ENCODE results near the gene INPP5J.
A peak's percentile ranks its signal among the peaks of the same experiment; 100 is the strongest.
"Not testable (repeated sequence)": the region's sequence is repeated elsewhere in the genome, so short reads cannot be mapped to it uniquely, and the experiment has no call there.

INPP5J gene, protein sequence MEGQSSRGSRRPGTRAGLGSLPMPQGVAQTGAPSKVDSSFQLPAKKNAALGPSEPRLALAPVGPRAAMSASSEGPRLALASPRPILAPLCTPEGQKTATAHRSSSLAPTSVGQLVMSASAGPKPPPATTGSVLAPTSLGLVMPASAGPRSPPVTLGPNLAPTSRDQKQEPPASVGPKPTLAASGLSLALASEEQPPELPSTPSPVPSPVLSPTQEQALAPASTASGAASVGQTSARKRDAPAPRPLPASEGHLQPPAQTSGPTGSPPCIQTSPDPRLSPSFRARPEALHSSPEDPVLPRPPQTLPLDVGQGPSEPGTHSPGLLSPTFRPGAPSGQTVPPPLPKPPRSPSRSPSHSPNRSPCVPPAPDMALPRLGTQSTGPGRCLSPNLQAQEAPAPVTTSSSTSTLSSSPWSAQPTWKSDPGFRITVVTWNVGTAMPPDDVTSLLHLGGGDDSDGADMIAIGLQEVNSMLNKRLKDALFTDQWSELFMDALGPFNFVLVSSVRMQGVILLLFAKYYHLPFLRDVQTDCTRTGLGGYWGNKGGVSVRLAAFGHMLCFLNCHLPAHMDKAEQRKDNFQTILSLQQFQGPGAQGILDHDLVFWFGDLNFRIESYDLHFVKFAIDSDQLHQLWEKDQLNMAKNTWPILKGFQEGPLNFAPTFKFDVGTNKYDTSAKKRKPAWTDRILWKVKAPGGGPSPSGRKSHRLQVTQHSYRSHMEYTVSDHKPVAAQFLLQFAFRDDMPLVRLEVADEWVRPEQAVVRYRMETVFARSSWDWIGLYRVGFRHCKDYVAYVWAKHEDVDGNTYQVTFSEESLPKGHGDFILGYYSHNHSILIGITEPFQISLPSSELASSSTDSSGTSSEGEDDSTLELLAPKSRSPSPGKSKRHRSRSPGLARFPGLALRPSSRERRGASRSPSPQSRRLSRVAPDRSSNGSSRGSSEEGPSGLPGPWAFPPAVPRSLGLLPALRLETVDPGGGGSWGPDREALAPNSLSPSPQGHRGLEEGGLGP

DNA sequence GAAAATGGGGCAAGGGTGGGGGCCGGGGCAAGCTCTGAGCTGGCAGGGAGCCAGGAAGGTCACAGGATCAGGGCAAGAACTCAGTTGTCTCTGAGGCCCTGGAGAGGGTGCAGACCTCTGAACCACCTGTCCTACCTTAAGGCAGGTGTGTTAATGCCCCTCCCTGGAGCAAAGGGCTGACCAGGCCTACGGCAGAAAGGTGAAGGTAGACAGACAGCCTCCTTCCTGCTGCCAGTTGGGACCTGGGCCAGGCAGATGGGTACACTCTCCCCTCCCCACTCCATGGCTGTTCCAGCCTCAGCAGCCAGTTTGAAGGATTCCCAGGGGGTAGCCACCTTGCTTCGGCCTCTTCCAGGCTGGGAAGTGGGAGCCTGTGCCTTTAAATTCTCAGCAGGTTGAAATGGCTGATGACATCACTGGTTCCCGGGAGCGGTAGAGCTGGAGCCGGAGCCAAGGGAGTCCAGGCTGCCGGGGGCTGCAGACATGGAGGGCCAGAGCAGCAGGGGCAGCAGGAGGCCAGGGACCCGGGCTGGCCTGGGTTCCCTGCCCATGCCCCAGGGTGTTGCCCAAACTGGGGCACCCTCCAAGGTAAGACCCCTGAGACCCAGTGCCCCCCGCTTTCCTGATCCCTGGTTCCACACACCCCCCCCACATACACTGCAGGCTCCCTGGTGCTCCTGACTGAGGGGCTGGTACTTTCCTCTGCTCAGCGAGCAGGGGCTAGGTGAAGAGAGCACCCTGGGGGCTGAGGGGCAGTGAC lies at the start of gene INPP5J:
Gene INPP5J, plus strand, starts transcription at position 435 of the 760 bp plus-strand sequence. Its CDS starts 49 bp downstream, at position 484.
- DNase-seq (ENCODE audit: low read depth in 1 of 2, low spot score in 1 of 2), result no peak

DNA sequence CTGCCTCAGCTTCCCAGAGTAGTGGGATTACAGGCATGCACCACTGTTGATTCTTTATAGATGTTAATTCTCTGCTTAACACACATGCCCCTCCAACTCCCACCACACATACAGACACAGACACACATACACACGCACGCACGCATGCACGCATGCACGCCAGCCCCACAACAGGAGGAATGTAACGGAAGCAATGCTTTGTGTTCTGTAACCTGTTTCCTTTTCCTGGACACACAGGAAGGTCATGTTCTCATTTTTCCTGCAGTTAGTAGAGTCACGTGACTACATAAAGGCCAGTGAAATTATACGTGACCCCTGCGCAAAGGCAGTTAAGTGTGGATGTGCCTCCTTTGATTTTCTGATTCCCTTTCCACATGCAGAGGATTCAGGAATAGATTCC lies 49.6 kb upstream of the INPP5J start:
- not testable (repeated sequence) for DNase-seq (ENCODE audit: low read depth in 1 of 2, low spot score in 1 of 2)

DNA sequence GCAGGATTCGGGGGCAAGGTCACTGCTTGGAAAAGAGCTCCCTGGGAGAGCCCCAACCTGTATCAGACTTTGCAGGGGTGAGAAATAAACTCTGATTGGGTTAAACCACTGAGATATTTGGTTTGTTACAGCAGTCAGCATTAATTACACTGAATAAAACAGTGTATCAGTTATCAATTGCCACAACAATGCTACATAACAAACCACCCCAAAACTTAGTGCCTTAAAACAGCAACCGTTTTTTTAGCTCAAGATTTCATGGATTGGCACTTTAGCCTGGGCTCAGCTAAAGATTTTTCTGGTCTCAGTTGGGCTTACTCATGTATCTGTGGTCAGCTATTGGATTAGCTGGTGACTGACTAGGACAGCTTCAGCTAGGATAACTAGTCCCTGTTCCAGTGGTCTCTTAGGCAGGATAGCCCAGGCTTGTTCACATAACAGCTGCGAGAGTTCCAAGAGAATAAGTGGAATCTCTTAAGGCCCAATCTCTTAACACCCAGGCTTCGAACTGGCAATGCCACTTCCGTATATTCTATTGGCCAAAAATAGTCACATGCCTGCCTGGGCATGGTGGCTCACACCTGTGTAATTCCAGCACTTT lies 49.1 kb upstream of the INPP5J start:
- not testable (repeated sequence) for DNase-seq (ENCODE audit: low read depth in 1 of 2, low spot score in 1 of 2)

DNA sequence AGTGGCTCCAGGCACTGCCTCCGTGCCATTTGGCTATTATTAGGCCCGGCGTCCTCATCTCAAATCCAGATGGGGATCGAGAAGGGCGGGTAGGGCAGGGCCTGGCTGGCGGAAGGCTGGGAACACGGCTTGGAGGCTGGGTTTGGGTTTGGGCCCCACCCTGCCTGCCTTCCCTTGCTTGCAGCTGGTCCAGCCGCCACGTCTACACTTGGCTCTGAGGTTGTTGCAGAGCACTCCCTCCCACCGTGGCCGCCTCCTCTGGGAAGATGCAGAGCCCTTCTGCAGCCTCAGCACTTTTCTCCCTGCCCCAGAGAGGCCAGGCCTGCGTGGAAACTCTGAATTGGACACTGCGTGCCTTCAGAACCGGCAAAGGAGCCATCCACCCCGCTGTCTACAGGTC lies 46.8 kb upstream of the INPP5J start:
- no peak for DNase-seq (ENCODE audit: low read depth in 1 of 2, low spot score in 1 of 2)

DNA sequence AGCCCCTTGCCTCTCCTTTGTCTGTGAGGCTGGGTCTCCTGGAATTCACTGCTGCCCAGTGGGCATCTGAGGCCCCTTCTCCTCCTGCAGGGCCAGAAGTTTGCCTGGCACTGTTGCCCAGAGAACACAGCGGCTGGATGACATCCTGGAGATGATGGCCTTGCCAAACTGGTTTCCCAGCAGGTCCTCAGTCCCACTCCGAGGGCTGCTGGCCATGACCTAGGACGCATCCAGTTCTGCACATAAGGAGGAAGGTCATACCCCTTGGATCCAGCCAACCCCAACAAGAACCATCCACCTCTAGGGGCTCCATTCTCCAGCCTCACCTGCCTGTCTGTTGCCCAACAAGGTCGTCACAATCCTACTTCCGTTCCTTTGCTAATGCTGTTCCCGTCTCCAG lies 45.1 kb upstream of the INPP5J start:
- DNase-seq (ENCODE audit: low read depth in 1 of 2, low spot score in 1 of 2), result no peak

DNA sequence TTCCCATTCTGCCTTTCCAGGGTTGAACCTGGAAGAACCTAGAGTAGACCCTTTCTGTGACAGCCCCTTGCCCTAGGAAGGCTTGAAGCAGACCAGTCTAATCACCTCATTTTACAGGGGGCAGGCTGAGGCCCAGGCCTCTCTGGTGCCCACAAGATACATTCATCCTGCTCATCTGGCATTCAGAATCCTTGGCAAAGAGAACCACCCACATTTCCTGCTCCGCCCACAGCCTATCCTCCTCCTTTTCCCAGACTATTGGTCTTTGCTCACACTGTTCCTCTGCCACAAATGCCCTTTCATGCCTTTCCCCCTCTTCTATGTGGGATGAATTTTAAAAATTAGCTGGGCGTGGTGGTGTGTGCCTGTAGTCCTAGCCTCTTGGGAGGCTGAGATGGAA lies 44.4 kb upstream of the INPP5J start:
- not testable (repeated sequence) for DNase-seq (ENCODE audit: low read depth in 1 of 2, low spot score in 1 of 2)

DNA sequence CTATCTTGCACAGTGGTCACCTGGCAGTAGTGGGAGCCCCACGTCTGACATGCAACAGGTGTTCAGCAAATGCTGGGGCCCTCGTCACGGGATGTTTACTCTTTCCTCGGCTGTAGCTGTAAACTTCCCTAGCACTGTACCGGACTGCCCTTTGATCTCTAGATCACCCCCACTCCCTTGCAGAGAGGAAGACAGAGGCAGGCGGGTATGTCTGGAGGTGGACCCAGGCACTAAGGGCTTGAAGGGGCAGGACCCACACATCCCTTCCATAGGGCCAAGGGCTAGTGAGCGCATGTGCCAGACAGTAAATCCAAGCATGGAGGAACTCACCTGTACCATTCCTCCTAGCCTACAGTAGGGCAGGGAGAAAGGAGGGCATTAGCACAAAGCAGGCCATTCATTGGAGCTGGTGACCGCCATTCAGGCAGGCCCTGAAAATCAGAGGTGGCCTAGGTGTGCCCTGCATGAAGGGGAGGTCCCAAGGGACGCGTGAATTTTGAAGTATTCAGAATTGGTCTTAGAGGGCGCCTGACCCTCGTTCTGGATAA lies 43.6 kb upstream of the INPP5J start:
- no peak for DNase-seq (ENCODE audit: low read depth in 1 of 2, low spot score in 1 of 2)

DNA sequence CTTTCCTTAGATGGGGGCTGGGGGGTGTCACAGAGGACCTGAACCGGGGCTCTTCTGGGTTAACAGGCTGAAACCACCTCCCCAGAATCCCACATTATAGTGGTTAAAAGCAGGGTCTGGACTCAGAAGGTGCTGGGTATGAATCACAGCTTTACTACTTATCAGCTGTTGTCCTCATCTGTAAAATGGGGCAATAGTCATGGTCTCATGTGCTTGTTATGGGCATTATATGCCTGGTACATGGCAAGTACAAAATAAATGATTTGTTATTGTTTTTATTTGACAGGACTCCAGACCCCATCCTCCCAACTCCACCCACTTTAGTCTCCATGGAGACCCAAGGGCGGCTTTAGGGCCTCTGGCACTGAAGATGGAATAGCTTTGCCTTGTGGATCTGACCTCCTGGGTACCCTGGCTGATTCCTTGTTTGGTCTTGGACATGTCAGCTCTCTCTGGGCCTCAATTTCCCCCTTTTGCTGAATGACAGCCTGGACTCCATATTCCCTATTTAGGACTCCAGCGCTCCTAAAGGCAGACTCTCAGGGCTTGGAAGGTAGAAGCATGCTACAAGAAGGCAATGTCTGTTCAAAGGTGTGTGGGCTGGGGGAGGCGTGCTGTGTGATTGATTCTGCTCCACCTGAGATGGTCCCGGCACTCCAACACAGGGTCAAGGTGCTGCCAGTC lies 42.5 kb upstream of the INPP5J start:
- DNase-seq (ENCODE audit: low read depth in 1 of 2, low spot score in 1 of 2), result no peak

DNA sequence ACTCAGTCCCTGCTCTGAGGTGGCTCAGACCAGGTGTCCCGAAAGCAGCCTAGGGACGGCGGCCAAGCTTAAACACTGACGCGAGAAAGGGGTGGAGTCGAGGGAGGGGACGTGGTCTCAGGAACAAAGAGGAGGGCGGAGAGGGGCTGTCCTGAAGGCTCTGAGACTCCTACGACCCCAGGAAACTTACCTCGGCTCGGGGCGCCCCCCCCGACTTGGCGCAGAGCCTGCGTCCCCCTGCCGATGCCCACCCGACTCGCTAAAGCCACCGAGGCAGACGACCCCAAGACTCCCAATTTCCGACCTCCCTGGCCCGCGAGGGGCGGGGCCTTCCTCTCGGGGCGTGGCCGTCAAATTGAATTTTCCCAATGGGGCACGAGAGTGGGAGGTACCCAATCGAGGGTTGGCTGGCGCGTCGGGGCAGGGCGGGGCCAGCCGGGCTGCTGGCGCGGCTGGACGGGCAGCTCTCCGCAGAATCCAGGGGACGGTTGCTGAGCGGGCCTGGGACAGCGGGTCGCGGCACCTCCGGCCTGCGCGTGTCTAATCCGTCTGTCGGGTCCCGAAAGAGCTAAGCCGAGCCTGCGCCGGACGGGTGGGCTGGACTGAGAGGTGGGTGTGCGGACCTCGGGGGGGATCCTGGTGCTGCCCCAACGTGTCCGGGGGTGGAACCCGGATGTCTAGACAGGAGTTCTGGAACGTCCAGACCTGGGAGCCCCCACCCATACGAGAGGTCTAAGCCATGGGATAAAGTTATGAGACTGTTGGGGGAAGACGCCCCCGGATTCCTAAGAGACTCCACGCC lies 41.7 kb upstream of the INPP5J start, which contains the start of gene SMTN:
Gene SMTN, plus strand, starts transcription at position 471 of the 802 bp plus-strand sequence. CDS start 1,941 bp downstream, outside the sequence.
- peak; percentile 74 to 77 for DNase-seq (ENCODE audit: low read depth in 1 of 2, low spot score in 1 of 2)

DNA sequence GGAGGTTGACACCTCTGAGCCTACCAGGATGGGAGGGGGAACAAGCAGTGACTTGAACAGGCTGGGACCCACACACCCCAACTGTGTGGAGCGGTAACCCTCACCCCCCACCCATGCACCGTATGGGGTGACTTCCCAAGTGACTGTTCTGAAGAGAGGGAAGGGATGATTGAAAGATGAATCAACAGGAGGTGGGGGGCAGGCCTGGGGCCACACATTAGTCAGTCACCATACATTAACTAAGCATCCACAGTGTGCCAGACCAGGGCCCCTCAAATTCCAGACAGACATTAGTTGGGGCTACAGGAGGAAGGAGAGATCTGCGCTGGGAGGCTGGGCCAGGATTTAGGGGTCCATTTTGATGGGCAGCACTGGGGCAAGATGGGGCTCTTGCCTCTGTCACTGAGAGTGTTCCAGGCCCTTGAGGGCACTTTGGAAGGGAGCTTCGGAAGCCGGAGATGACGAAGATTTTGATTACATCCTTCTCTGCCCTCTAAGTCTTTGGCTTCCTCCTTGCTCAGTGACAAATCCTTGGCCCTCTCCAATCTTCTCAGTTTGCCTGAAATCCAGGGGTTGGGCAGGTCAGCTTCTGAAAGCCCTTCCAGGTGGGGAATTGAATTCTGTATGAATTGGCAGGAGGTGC lies 40.7 kb upstream of the INPP5J start:
- no peak for DNase-seq (ENCODE audit: low read depth in 1 of 2, low spot score in 1 of 2)

DNA sequence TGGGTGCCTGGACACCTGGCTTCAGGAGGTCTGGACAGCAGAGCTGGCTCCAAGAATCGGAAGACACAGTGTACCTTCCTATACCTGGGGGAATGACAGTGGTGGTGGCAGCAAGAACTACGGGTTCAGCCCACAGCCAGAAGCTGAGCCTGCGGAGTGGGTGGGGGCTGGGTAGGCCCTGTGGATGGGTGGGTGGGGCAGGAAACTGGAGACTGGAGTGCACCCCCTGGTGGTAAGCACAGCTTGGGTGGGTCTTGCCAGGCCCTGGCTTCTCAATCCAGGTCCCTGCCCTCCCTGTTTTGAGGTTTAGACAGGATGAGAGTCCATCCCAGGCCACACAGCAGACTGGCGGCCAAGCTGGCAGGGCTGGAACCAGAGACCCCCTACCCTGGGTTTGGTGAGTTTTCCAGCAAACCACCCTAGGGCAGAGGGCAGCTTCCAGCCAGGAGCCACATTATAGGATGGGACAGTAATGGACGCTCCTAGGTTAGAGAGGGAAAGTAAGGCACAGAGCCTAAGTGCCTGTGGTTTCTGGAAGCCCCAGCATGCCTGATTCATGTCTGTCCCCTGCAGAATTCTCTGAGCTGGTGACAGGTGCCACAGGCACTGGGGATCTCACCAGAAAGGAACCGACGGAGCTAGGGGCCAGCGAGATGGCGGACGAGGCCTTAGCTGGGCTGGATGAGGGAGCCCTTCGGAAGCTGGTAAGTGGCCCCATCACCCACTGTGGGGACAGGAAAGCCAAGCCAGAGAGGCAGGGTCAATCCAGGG lies 40.0 kb upstream of the INPP5J start:
- DNase-seq (ENCODE audit: low read depth in 1 of 2, low spot score in 1 of 2), result no peak

DNA sequence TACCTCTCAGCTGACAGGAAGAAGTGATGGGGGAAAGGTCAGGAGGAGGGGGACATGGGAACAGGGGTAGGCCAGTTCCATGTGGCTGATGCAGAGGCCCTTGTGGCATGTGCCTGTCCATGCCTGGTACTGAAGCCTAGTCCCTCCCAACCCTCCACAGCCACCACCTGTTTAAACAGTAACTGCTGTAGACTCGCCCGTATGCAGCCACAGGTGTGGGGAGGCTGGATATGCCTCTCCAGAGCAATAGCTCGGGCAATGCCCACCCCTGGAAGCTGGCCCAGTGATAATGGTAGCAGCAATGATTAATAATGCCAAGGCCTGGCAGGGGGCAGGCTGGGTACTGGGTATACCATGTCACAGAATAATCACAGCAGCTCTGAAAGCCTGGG lies 39.4 kb upstream of the INPP5J start:
- DNase-seq (ENCODE audit: low read depth in 1 of 2, low spot score in 1 of 2), result no peak

DNA sequence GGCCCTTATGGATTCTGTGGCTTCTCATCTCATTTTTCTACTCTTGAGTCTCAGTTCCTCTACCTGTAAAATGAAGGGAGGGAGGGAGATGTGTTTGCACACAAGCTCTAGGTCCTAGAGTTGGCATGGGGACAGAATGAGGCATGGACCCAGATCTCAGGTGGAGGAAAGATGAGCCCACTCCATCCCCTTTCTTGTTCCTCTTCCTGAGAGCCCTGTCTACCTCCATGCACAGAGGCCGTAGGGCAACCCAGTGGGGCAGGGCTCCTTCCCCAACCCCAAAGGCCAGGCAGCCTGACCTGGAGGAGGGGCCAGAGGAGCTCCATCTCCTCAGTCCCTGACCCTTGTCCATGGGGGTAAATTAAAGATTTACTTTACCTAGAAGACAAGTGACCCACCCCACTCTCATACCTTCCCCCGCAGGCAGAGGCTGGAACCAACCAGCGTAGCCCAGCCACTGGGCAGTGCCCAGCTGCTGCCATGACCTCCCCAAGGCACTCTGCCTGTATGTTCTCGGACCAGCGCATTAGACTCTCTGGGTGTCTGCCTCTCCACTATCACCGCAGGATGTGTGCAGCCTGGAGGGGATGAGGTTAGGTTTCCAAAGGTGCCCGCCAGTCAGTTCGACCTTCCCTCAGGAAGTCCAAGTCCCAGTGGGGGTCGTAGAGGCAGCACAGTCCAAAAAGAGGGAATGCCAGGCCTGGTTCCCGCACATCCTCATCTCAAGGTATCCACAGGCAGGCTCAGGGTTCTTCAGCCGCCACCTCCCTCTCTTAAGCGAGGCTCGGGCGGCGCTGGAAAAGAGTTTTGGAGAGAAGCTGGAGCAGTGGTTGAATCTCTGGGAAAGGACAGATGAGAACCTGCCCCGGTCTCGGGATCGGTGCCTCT lies 38.6 kb upstream of the INPP5J start:
- DNase-seq (ENCODE audit: low read depth in 1 of 2, low spot score in 1 of 2), result no peak

DNA sequence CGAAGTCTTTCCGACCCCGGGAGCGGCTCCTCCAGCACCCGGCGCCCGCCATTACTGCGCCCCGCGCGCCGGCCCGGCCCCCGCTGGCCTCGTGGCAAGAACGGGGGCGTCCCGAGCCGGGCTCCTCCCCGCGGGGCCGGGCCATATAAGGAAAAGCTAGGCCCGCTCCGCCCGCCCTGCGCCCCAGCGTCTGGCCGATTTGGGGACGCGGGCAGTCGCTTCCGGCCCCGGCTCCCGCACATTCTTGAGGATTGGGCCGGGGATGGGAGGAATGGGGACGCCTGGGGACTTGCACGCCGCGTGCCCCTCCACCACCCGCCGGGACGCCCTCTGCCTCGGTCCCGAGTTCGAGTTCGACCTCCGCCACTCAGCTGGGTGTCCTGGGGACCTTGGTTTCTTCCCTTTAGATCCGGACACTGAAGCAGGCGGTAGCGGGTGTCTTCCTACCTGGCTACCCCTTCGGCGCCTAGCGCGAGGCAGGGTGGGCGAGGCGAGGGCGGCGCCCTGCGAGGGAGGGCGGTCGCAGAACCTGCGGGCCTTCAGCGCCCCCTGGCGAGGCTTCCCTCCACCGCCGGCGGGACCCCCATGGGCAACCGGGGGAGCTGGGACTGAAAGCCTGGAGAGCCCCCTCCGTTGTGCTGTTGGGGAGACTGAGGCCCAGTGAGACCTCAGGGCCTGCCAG lies 37.8 kb upstream of the INPP5J start:
- DNase-seq (ENCODE audit: low read depth in 1 of 2, low spot score in 1 of 2), result peak; percentile 66 to 79

DNA sequence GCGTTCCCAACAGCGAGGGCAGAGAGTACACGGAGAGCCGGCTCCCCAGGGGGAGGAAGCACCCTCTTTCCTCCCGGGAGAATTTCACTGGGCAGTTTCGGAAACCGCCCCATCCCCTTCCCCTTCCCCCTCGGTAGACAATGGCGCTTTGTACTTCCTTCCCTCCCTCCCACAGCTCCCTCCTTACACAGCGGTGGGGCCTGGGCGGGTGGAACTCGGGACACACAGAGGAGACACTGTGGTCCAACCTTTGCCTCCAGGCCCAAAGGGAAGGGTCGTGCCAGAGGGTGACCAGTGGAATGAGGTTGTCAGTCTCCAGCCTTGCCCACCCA lies 37.3 kb upstream of the INPP5J start:
- DNase-seq (ENCODE audit: low read depth in 1 of 2, low spot score in 1 of 2), result no peak

DNA sequence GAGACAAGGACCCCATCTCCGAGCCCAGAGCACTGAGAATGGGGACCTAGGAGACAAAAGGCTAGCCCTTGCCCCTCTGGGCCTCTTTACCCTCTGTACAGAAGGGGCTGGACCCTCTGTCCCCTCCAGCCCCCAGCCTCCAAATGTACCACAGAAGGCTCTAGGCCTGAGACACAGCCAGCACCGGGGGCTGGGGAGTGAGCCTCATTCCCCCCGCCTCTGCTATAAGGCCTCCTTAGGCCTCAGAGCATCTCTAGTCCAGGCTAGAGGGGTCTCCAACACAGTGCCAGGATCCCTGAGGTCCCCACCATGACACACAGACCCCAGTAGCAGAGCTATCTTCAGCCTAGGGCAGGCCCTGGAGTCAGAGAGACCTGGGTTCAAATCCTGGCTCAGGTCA lies 36.8 kb upstream of the INPP5J start:
- no peak for DNase-seq (ENCODE audit: low read depth in 1 of 2, low spot score in 1 of 2)
